GM21737 (cell line): Measurements from ENCODE around the gene IBA57.

Experiments
- ATAC-seq: cut with Tn5 transposase; IDR thresholded peaks from one replicate; pipeline ENCODE4 v1.9.1; 2021; ENCODE audit warnings: mild to moderate bottlenecking, moderate library complexity; ENCODE audit not compliant: unreplicated experiment

IBA57 gene

GRCh38 chr1:228144193-228144992 lies 21.2 kb upstream of the IBA57 start:
- no peak for ATAC-seq

GRCh38 chr1:228144993-228145343 lies 20.6 kb upstream of the IBA57 start:
- ATAC-seq: no peak

DNA sequence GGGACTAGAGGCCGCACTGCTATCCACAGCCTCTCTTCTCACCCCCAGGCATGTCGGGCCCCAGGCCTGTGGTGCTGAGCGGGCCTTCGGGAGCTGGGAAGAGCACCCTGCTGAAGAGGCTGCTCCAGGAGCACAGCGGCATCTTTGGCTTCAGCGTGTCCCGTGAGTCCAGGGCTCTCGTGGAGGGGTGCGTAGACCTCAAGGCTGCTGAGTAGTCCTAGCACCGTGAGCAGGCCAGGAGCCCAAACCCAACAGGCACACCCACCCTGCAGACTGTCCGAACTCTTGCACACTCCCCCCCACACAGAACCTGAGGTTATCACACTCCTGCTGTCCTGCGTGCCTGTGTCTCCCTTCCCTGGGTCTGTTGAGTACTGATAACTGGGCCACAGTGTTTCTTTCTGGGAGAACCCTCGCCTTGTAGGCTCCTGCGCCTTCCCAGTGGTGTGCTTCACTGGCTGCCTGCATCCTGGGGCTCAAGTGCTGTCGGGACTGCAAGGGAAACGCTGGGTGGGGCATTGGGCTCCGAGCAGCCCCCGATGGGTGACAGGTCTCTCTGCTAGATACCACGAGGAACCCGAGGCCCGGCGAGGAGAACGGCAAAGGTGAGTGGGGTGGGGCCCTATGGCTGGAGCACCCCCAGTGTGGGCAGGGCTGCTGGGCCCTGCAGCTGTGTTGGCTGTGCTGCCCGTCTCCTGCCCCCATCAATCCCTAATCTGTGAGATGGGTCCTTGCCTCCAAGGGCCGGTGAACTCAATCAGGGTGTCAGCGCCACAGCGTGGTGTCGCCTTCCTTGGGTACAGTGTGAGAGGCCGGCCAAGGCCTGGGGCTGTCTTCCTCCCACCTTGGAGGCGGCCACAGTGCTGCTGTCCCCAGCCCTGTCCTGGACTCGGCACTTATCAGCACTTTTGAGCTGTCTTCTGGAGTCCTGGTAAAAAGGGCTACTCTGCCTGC lies 19.9 kb upstream of the IBA57 start:
- no peak for ATAC-seq

DNA sequence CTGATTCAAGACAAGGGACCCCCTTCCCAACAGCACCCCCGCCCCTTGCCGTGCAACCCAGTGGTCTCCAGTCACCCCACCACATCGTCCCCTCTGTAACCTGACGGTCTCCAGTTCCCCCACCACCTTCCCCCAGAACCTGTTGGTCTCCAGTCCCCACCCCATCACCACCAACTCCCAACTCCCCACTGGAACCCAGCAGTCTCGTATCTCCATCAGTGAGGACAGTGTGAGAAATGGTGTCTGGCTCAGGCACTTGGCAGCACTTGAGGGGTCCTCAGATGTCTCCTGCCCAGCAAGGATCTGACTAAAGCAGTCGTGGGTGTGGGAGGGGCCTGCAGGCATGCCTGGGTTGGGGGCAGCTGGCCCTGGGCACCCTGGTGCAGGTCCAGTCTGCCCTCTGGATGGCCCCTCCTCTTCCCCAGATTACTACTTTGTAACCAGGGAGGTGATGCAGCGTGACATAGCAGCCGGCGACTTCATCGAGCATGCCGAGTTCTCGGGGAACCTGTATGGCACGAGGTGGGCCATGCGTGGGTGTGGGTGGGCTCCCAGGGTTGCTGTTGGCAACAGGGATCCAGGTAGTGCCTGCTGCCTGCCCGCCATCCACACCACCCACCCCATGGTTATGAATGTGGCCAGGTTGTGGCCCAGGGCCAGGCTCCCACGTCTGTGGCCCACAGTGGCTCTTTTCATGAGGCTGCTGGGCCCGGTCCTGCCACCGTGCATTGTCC lies 19.0 kb upstream of the IBA57 start:
- ATAC-seq: no peak

DNA sequence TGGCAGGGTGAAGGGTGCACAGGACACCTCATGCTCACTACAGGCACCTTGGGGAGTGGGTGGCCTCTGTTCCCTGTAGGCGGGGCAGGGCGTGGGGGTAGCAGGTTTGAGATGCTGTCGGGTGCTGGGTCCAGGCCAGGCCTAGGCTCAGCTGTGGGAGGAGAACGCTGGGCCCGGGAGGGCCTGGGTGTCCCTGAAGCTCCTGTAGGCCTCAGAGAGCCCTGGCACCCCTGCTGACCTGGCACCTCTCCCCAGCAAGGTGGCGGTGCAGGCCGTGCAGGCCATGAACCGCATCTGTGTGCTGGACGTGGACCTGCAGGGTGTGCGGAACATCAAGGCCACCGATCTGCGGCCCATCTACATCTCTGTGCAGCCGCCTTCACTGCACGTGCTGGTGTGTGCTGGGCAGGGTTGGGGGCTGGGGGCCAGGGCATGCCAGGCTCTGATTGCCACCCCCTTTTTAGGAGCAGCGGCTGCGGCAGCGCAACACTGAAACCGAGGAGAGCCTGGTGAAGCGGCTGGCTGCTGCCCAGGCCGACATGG lies 18.4 kb upstream of the IBA57 start:
- ATAC-seq: no peak

- ATAC-seq: no peak
Observed at GRCh38 chr1:228147768-228148167, 17.8 kb upstream of the IBA57 start.

DNA sequence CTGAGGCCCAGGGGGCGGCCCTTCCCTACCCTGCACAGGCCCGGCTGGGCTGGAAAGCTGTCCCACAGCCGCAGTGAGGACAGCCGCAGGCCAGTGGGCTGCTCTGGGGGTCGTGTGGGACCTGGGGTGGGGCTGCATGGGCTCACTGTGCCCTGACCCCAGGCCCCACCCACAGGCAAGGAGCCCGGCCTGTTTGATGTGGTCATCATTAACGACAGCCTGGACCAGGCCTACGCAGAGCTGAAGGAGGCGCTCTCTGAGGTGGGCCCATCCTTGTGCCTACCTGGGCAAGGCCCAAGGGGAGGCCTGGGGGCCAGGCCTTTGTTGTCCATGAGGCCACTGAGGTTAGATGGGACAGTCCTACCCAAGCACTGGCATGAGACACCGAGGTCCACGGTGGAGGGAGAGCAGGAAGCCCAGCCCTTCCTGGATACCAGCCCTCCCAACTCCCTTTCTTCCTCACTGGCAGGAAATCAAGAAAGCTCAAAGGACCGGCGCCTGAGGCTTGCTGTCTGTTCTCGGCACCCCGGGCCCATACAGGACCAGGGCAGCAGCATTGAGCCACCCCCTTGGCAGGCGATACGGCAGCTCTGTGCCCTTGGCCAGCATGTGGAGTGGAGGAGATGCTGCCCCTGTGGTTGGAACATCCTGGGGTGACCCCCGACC lies 17.3 kb upstream of the IBA57 start:
- no peak for ATAC-seq

GRCh38 chr1:228148935-228149405 lies 16.6 kb upstream of the IBA57 start:
- ATAC-seq: no peak

- ATAC-seq: no peak
Observed at GRCh38 chr1:228149406-228150119, 16.0 kb upstream of the IBA57 start, which contains the start of gene GJC2. TSS of gene GJC2 (plus strand) at chr1:228149930. CDS start at chr1:228157759, 7,829 bp downstream.

- no peak for ATAC-seq
Observed at GRCh38 chr1:228150120-228150460, 15.5 kb upstream of the IBA57 start.

DNA sequence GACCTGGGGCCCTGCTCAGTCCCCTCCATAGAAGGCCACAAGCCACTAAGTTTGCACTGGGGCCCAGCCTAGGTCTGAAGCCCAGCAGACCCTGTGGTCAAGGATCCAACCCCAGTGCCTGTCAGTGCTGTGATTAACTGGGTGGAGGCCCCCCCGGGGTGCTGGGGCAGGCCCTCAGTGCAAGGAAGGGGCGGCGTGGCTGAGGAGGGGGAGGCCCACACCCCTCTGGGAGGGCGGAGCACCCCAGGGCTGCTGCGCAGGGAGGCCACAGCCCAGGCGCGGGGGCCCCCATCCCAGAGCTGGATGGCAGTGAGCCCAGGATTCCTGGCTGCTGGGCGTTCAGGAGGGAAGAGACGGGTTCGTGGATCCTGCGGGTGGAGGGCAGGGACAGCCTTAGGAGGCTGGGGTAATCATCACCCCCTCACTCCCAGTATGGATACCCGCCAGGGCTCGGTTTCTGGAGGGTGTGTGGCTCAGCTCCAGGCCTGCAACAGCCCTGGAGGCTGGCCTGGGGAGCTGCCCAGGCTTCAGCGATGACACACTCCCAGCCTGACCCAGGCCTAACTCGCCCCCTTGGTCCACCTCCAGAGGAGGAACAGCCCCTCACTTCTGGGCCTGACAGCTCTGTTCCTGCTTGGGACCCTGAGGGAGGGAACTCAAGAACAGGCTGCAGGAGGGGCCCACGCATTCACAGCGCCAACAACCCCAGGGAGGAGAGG lies 15.0 kb upstream of the IBA57 start:
- no peak for ATAC-seq

GRCh38 chr1:228151180-228151925 lies 14.3 kb upstream of the IBA57 start:
- no peak for ATAC-seq

DNA sequence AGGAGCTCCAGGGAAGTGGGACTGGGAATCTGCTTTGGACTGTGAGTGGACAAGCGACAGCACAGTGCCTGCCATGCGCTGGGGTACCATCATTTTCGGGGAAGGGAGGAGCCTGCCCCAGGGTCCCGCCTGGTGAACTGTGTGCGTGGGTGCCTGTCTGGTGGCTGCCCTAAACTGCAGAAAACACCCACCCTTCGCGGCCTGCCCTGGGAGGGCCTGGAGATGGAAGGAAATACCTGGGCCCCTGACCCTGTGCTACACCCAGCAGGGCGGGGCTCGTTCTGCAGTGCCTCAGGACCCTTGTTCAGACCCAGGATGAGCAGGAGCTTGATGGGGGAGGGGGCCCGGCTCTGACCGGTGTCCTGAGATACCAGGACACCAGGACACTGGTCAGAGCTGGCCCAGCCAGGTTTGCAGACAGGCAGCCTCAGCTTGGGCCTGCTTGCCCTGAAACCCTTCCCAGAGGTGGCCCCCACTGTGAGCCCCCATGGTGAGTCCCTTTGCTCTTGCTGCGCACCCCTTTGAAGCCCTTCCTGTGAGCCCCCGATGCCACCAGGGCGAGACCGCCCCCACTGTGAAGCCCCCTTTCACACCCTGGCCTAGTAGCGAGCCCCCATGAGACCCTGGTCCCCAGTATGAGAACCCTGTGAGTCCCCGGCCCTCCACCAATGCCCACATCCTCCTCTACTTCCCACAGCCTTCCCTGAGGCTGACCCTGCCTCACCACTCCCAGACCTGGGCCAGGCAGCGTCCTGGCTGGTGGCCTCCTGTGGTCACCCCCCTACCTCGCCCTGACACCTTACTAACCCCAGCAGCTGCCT lies 13.3 kb upstream of the IBA57 start:
- no peak for ATAC-seq

GRCh38 chr1:228152918-228153258 lies 12.7 kb upstream of the IBA57 start:
- no peak for ATAC-seq

DNA sequence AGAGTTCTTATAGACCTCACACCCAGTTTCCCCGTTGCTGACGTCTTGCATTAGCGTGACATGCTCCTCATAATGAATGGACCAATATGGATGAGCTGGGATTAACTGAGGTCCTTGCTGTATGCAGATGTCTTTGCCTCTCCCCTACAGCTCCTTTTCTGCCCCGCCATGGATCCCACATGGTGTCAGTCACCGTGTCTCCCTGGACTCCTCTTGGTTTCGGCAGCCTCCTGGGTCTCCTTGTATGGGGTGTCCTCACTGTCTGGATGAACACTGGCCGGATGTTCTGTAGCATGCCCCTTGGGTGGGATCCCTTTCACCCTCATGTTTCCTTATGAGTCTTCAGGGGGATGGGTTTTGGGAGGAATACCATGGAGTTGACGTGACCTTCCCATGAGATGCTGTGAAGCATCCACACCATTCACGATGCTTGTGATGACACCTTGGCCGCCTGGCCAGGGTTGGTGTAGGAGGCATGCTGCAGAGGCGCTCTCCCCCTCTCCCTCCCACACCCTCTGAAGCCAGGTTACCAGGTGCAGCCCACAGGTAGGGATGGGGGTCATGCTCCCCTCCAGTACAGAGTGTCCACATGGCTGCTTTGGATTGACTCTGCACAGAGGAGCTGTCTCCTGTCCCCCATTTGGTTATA lies 11.5 kb upstream of the IBA57 start:
- ATAC-seq: no peak

- no peak for ATAC-seq
Observed at GRCh38 chr1:228154670-228155571, 10.7 kb upstream of the IBA57 start.
